BLaER1 treated with 17β-estradiol and CSF1 and Interleukin-3, amounts not matched to agents 10 nM and 100 nM (cell line): ENCODE measurements around the gene CAMK4.
"Not testable (repeated sequence)": the region's sequence is repeated elsewhere in the genome, so short reads cannot be mapped to it uniquely, and the experiment has no call there.

Experiments
- H3K27ac ChIP-seq, 11 experiments: shearing (Covaris generic); formaldehyde crosslinking; 2 replicates each; pipeline ENCODE4 v1.8.1; 2022
- H3K27me3 ChIP-seq, 11 experiments: shearing (Covaris generic); formaldehyde crosslinking; 2 replicates each; pipeline ENCODE4 v1.8.1; 2022
- H3K36me3 ChIP-seq, 11 experiments: shearing (Covaris generic); formaldehyde crosslinking; 2 replicates each; pipeline ENCODE4 v1.8.1; 2022
- H3K4me1 ChIP-seq, 10 experiments: shearing (Covaris generic); formaldehyde crosslinking; 2 replicates each; pipeline ENCODE4 v1.8.1; 2022
- H3K4me2 ChIP-seq, 11 experiments: shearing (Covaris generic); formaldehyde crosslinking; 2 replicates each; pipeline ENCODE4 v1.8.1; 2022
- H3K4me3 ChIP-seq, 10 experiments: shearing (Covaris generic); formaldehyde crosslinking; 2 replicates each; pipeline ENCODE4 v1.8.1; 2022
- H3K9ac ChIP-seq, 11 experiments: shearing (Covaris generic); formaldehyde crosslinking; 2 replicates each; pipeline ENCODE4 v1.8.1; 2022
- H3K9me3 ChIP-seq, 11 experiments: shearing (Covaris generic); formaldehyde crosslinking; replicated peaks in 1 of 11; 2 replicates each; pipeline ENCODE4 v1.8.1; 2022
- H4K20me1 ChIP-seq, 11 experiments: shearing (Covaris generic); formaldehyde crosslinking; 2 replicates each; pipeline ENCODE4 v1.8.1; 2022
- Cebpa-rat ChIP-seq, 11 experiments: shearing (Covaris generic); IDR thresholded peaks; 2 replicates each; pipeline ENCODE4 v1.8.1; 2022

Gene CAMK4

GRCh38 chr5:111389390-111390082 is 165.4 kb downstream of the CAMK4 start:
- Histone ChIP-seq H3K36me3 (no peaks in the 10 kb centered on the region), H3K9me3 (no peaks in the 10 kb centered on the region), H3K4me1 (no peaks in the 10 kb centered on the region), H3K27me3 (no peaks in the 10 kb centered on the region), H3K4me3 (no peak overlapping the region), H4K20me1 (no peaks in the 10 kb centered on the region), H3K4me2 (no peak overlapping the region), H3K9ac (no peak overlapping the region), H3K27ac (no peak overlapping the region)
- TF ChIP-seq Cebpa-rat (IDR thresholded peaks at IDR 0.05): no peak

- Histone ChIP-seq H3K27me3 (no peaks in the 10 kb centered on the region), H4K20me1 (no peaks in the 10 kb centered on the region), H3K4me3 (no peak overlapping the region), H3K9me3 (no peaks in the 10 kb centered on the region), H3K36me3 (no peaks in the 10 kb centered on the region), H3K4me1 (no peaks in the 10 kb centered on the region), H3K9ac (no peak overlapping the region), H3K27ac (no peak overlapping the region), H3K4me2 (no peak overlapping the region)
- no peak for TF ChIP-seq Cebpa-rat (IDR thresholded peaks at IDR 0.05)
Observed at GRCh38 chr5:111392181-111392580, 168.0 kb downstream of the CAMK4 start.

- Histone ChIP-seq H3K4me2 (no peak overlapping the region), H3K9ac (no peak overlapping the region)
- TF ChIP-seq Cebpa-rat (IDR thresholded peaks at IDR 0.05): 0 out of 22 replicates have a peak, but pooled peaks of 1 of the 11 experiments have one; percentile 14
Observed at GRCh38 chr5:111394586-111394985, 170.4 kb downstream of the CAMK4 start.

GRCh38 chr5:111398013-111398412 is 173.8 kb downstream of the CAMK4 start:
- Histone ChIP-seq H3K4me1 (no peaks in the 10 kb centered on the region), H3K27me3 (no peaks in the 10 kb centered on the region), H3K27ac (no peak overlapping the region), H3K4me2 (no peak overlapping the region), H3K4me3 (no peak overlapping the region), H3K9ac (no peak overlapping the region), H3K36me3 (no peaks in the 10 kb centered on the region), H4K20me1 (no peaks in the 10 kb centered on the region), H3K9me3 (no peaks in the 10 kb centered on the region)
- TF ChIP-seq Cebpa-rat (IDR thresholded peaks at IDR 0.05): no peak

More at GRCh38 chr5:111394586-111394985, 170.4 kb downstream of the CAMK4 start:
- H3K9me3 ChIP-seq: no peaks in the 10 kb centered on the region
- H3K4me1 ChIP-seq: no peaks in the 10 kb centered on the region
- H4K20me1 ChIP-seq: no peaks in the 10 kb centered on the region
- H3K27ac ChIP-seq: no peak overlapping the region
- no peak overlapping the region for H3K4me3 ChIP-seq
- no peaks in the 10 kb centered on the region for H3K27me3 ChIP-seq
- H3K36me3 ChIP-seq: no peaks in the 10 kb centered on the region

- Histone ChIP-seq H3K9ac (no peak overlapping the region), H3K4me1 (no peaks in the 10 kb centered on the region), H3K4me2 (no peak overlapping the region), H3K27me3 (no peaks in the 10 kb centered on the region), H3K27ac (no peak overlapping the region), H3K9me3 (no peaks in the 10 kb centered on the region), H3K36me3 (no peaks in the 10 kb centered on the region), H4K20me1 (no peaks in the 10 kb centered on the region), H3K4me3 (no peak overlapping the region)
- TF ChIP-seq Cebpa-rat (IDR thresholded peaks at IDR 0.05): no peak
Observed at GRCh38 chr5:111399113-111399512, 174.9 kb downstream of the CAMK4 start.

GRCh38 chr5:111401906-111402305 is 177.7 kb downstream of the CAMK4 start:
- H4K20me1 ChIP-seq: no peaks in the 10 kb centered on the region
- TF ChIP-seq Cebpa-rat (IDR thresholded peaks at IDR 0.05): no peak
- H3K27me3 ChIP-seq: no peaks in the 10 kb centered on the region

GRCh38 chr5:111404270-111404769 is 180.1 kb downstream of the CAMK4 start:
- no peaks in the 10 kb centered on the region for H4K20me1 ChIP-seq
- H3K27ac ChIP-seq: no peak overlapping the region
- H3K27me3 ChIP-seq: no peaks in the 10 kb centered on the region
- H3K36me3 ChIP-seq: no peaks in the 10 kb centered on the region
- no peaks in the 10 kb centered on the region for H3K4me1 ChIP-seq
- TF ChIP-seq Cebpa-rat (IDR thresholded peaks at IDR 0.05): no peak
- no peak overlapping the region for H3K4me3 ChIP-seq
- no peak overlapping the region for H3K9ac ChIP-seq
- H3K4me2 ChIP-seq: no peak overlapping the region
- H3K9me3 ChIP-seq: peaks cover 7 to 16% (median 13%) of the 10 kb centered on the region in 11 experiments; a peak in 20 of 22 replicates

More at GRCh38 chr5:111401906-111402305, 177.7 kb downstream of the CAMK4 start:
- H3K4me3 ChIP-seq: no peak overlapping the region
- H3K9ac ChIP-seq: no peak overlapping the region
- no peaks in the 10 kb centered on the region for H3K4me1 ChIP-seq
- no peak overlapping the region for H3K27ac ChIP-seq
- H3K4me2 ChIP-seq: no peak overlapping the region
- no peaks in the 10 kb centered on the region for H3K9me3 ChIP-seq
- no peaks in the 10 kb centered on the region for H3K36me3 ChIP-seq

- Histone ChIP-seq H3K4me1 (no peaks in the 10 kb centered on the region), H3K27me3 (no peaks in the 10 kb centered on the region), H3K4me3 (no peak overlapping the region), H3K9ac (no peak overlapping the region), H4K20me1 (no peaks in the 10 kb centered on the region), H3K27ac (no peak overlapping the region), H3K4me2 (no peak overlapping the region), H3K9me3 (peaks cover 9 to 19% (median 16%) of the 10 kb centered on the region in 11 experiments; a peak in 20 of 22 replicates), H3K36me3 (no peaks in the 10 kb centered on the region)
- no peak for TF ChIP-seq Cebpa-rat (IDR thresholded peaks at IDR 0.05)
Observed at GRCh38 chr5:111407562-111407961, 183.4 kb downstream of the CAMK4 start.

GRCh38 chr5:111408817-111409216 is 184.6 kb downstream of the CAMK4 start:
- Histone ChIP-seq H3K9ac (no peak overlapping the region), H3K27ac (no peak overlapping the region), H3K9me3 (peaks cover 9 to 19% (median 16%) of the 10 kb centered on the region in 11 experiments; a peak in 20 of 22 replicates), H3K4me3 (no peak overlapping the region), H3K4me2 (no peak overlapping the region), H4K20me1 (no peaks in the 10 kb centered on the region), H3K36me3 (no peaks in the 10 kb centered on the region), H3K4me1 (no peaks in the 10 kb centered on the region), H3K27me3 (no peaks in the 10 kb centered on the region)
- no peak for TF ChIP-seq Cebpa-rat (IDR thresholded peaks at IDR 0.05)

GRCh38 chr5:111409266-111409665 is 185.1 kb downstream of the CAMK4 start:
- not testable (repeated sequence) for H3K4me1 ChIP-seq, H3K9ac ChIP-seq, H3K4me3 ChIP-seq, H3K27ac ChIP-seq, H3K36me3 ChIP-seq, H4K20me1 ChIP-seq, H3K27me3 ChIP-seq, H3K4me2 ChIP-seq
- peaks cover 9 to 19% (median 16%) of the 10 kb centered on the region in 11 experiments; a peak in 20 of 22 replicates for H3K9me3 ChIP-seq

- H3K4me1 ChIP-seq, H3K36me3 ChIP-seq, H4K20me1 ChIP-seq, H3K27me3 ChIP-seq, H3K4me2 ChIP-seq, H3K27ac ChIP-seq, H3K9ac ChIP-seq, H3K4me3 ChIP-seq: not testable (repeated sequence)
- H3K9me3 ChIP-seq: peaks cover 9 to 19% (median 16%) of the 10 kb centered on the region in 11 experiments; a peak in 20 of 22 replicates
Observed at GRCh38 chr5:111410067-111410466, 185.9 kb downstream of the CAMK4 start.
